GM12801 (cell line): ENCODE measurements around the gene CEP120.

ENCODE experiments used
- TF ChIP-seq, protein P1 (sequence below): IDR thresholded peaks from one replicate; pipeline ENCODE4 v1.5.1; 2011; ENCODE audit warnings: control low read depth; ENCODE audit not compliant: insufficient read length; ENCODE audit errors: extremely low read depth

The CEP120 gene

DNA sequence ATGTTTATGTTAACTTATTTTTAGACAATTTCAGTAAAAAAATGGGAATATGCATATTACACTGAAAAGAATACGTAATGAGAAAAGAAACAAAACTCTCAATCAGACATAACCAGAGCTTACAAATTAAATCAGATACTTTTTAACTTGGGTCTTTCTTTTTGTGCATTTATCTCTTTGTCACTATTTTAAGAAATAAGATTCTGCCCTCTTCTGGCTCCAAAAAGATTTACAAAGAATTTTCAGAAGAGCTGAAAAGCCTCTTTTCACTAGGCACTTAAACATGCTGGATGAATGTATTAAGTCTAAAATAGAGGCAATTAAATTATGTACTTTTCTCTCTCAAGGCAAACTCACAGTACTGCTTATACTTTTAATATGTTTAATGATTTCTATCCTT, 55.5 kb downstream of the CEP120 start:
- TF ChIP-seq, protein P1, sequence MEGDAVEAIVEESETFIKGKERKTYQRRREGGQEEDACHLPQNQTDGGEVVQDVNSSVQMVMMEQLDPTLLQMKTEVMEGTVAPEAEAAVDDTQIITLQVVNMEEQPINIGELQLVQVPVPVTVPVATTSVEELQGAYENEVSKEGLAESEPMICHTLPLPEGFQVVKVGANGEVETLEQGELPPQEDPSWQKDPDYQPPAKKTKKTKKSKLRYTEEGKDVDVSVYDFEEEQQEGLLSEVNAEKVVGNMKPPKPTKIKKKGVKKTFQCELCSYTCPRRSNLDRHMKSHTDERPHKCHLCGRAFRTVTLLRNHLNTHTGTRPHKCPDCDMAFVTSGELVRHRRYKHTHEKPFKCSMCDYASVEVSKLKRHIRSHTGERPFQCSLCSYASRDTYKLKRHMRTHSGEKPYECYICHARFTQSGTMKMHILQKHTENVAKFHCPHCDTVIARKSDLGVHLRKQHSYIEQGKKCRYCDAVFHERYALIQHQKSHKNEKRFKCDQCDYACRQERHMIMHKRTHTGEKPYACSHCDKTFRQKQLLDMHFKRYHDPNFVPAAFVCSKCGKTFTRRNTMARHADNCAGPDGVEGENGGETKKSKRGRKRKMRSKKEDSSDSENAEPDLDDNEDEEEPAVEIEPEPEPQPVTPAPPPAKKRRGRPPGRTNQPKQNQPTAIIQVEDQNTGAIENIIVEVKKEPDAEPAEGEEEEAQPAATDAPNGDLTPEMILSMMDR = no peak

DNA sequence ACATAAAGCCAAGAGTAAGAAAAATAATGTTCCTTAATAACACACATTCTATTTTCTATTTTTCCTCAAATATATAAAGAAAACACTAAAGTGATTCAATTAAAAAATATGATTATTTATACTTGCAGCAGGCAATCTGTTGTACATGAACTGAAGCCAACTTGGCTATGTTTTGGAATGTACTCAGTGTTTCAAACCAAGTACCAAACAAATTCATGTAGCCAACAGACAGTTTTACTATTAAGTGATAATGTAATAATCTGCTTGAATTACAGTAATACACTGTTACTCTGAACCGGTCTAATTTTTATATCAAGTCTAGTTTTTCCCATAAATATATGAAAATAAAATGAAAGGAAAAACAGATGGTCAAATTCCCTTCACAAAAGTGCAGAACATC, 58.0 kb downstream of the CEP120 start:
- TF ChIP-seq, protein P1 = no peak

DNA sequence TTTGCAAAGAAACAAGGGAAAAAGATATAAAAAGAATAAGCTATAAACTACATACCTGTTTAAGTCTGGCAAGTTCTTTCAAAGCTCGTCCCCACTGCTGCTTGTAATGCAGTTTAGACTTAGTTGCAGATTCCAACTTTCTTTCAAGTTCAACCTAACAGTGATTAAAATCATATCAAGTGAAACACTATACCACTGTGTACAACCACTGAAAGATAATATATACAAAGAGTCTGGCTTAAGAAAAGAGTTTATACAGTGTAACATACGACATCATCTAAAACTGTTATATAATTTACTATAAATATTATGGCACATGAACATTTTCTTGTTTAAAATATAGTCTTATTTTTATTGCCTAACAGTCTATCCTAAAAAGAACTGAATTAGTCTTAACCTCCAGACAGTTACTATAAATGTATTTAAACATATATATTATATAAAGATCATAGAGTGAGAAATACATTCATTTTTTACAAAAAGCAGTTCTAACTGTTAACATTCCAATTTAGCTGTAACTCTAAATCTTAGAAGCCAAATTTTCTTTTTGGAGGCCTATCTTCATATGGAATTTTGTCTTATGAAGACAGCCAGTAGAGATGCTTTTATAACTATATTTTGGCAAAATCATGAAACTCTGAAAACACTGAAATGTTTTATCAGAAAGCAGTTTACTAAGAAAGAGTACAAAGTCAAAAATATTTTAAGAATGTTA, 58.6 kb downstream of the CEP120 start:
- TF ChIP-seq, protein P1 = no peak

DNA sequence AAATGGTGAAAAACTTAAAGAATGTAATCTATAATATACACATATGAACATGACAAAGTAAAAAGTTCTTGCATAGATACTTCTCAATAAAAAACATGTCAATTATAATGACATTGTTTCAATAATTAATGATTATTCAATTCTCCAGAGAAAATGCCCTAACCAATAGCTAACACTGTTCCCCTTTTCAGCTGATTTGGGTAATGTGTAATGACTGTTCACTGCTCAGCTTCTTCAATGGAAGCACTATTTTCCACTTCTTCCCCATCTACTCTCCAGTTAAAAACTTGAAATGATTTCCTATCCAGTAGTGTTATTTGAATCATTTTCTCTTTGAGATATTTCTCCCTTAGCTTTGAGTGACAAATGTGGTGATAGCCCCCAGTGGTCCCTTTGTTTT, 62.3 kb downstream of the CEP120 start:
- TF ChIP-seq, protein P1 = no peak

DNA sequence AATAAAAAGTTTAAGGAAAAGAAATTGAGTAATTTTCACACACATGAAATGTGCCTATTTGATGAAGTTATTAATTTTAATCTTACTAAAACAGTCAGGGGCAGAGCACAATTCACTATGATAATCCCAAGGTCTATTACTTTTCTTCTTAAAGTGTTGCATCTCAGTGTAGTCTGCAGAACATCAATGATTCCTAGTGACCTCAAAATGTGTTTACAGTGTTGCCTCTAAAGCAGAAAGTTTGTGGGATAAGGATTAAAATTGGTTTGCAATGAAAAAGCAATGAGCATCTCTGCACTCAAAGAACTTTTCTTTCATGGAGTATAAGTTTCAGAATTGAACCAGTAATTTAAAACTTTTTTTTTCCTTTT, 63.0 kb downstream of the CEP120 start:
- TF ChIP-seq, protein P1 = no peak

DNA sequence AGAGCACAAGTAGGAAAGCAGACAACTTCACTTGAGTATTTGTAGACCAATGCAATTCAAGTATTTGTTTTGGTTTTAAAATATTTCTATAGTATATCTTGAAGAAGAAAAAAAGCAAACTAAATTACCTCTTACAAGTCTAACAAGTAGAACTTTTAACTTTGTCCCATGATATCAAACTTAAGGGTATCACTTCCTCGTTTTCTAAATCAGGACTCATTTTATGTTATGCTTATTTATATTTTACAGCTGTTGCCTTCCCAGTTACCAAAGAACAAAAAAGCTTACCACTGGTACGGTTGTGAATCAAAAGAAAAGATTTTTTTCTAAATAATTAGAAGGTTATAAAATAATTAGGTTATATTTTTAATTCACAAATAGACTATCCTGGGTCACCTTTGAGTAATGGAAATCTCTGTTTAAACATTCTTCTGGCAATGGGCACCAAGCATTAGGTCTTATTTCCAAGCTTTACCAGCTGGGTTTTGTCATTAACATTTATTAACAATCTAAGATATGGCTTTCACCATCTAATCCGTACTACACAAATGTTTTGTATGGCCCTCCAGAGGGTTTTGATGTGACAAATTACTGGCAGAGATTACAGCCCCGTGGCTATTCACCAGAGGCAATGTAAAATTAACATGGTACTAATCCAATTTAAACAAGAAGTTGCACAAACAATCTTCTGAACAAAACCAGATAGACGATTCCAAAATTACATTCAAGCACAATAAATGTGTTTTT, 63.6 kb downstream of the CEP120 start:
- TF ChIP-seq, protein P1 = no peak

DNA sequence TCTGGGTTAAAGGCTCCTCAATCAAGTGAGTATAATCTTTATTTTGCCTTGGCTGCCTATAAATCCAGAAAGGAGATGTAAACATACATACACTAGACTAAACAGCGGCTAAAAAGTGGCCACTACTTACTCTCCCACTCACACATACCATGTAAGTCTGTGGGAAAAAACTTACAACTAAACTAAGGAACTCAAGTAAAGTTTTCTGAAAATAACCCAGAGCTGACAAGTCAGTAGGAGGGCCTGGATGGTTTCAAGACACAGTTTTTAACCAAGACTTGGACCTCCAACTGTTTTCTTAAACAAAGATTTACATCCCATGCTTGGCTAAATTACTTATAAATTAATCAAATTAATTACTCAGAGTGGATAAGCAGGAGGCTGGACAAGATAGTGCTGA, 64.5 kb downstream of the CEP120 start:
- TF ChIP-seq, protein P1 = no peak
